Limb (tissue), 2 donors: ENCODE data around the gene KHDRBS2.

Experiments used
- DNase-seq, 2 donors: peaks; one replicate each; pipeline ENCODE4 v3.0.0-alpha.2; 2016; ENCODE audit errors: extremely low spot score in 2 of 2

KHDRBS2 gene

DNA sequence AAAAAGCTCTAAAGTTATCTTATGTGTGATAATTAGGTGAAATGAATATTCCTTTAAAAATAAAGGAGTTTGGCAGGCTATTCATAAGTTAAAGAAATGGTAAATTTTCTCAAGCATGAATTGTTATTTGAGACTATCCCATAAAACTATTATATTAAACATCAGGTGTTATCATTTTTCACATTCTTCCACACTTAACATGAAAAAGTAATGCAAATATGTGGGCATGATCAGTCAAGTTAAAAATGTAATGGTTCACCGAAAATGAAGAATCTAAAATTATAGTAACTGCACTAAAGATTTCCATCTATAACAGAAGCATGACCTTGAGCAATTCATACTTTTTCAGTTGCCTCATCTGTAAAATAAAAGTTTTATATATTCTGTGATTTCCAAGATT, 110.8 kb downstream of the KHDRBS2 start:
- no peak for DNase-seq

DNA sequence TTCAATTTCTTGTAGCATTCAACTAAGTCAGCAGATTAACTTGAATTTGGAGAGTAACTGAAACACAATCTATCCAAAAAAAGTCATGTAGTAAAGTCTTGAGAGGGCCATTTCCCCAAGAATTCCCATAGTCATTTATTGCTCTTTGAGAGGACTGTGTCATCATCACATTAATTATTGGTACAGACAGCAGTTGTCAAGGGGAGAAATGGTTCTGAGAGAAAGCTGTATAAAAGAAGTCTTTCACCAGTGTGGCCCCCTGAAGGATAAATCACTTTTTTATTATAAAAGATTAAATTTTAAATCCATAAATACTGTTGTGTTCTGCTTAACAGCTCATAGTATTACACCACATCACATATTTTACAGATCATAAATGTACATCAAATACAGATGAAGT, 111.5 kb downstream of the KHDRBS2 start:
- no peak for DNase-seq

DNA sequence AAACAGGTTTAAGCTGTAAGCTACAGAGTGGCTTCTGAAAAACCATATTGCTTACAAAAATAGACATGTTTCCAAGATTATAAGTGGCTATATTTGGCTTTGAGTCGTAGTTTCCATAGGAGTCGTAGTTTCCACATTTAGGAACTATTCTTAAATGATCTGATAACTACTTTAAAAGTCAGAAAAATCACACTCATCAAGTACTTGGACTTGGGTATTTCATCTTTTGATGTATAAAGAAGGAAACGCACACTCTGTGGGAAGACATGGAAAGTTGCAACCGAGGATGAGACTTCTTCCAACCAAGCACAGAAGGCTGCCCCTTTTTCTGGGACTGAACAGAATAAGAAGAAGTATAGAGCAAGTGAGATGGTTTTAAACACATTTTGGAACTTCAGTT, 118.3 kb downstream of the KHDRBS2 start:
- DNase-seq, result peak in 1 of 2 donors; percentile 23

- no peak for DNase-seq
Observed at GRCh38 chr6:62162858-62163257, 123.2 kb downstream of the KHDRBS2 start.

- DNase-seq, result no peak
Observed at GRCh38 chr6:62152796-62153195, 133.2 kb downstream of the KHDRBS2 start.

GRCh38 chr6:62150048-62150663, 135.9 kb downstream of the KHDRBS2 start:
- peak in 1 of 2 donors; percentile 49 for DNase-seq

DNA sequence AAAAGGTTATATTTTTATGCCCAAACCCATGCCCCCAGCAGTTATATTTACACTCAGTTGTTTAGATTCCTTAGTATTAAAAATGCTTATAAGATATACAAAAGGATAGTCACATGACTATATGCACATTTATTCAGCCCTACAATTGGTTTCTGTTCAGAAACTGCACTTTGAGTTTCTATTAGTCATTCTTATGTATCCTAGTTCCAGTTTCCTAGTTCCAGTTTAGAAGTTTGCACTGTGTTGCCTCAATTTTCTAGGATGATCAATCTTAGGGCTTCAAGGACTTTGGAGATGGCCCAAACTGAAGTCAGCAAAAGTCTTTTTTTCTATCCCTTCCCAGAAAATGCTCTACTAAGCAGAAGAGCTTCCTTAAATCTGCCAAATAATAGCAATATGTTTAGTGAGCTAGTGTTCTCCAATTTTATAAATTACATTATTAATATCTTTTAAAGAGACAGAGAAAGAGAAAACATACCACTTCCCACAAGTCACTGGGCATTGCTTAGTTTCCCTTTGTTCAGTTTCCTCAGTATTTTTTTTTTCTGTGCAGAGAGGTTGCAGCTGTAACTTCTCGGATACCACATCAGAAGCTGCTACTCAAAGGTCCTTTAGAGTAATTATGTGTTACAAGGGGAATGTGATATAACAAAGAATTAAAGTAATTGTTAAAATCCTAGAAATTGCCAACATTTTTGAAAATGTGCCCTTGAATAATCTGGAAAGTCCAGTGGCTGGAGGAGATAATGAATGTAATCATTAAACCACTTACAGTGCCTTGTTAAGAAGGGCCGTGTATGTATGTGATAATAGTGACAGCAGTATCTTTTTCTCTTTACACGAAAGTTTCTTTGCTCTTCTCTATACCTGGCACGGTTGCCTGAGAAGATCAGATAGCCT, 138.8 kb downstream of the KHDRBS2 start:
- DNase-seq, result no peak

DNA sequence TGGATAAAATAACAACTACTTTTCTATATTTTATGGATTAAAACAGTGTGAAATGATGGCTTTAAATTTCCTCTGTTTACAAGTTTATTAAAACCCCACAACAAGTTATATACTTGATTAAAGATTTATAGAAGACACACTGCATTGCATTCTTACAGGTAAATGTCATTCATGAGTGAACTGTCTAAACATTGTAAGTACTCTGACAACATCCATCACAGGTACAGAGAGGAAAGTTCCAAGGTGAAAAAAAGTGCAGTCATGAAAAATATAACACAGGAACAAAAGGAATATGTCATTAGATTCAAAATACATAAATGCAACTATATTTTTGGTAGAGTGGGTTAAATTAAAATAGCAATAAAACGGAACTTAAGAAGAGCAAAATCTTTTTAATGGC, 156.9 kb downstream of the KHDRBS2 start:
- DNase-seq, result no peak

- DNase-seq, result no peak
Observed at GRCh38 chr6:62119401-62119800, 166.6 kb downstream of the KHDRBS2 start.

DNA sequence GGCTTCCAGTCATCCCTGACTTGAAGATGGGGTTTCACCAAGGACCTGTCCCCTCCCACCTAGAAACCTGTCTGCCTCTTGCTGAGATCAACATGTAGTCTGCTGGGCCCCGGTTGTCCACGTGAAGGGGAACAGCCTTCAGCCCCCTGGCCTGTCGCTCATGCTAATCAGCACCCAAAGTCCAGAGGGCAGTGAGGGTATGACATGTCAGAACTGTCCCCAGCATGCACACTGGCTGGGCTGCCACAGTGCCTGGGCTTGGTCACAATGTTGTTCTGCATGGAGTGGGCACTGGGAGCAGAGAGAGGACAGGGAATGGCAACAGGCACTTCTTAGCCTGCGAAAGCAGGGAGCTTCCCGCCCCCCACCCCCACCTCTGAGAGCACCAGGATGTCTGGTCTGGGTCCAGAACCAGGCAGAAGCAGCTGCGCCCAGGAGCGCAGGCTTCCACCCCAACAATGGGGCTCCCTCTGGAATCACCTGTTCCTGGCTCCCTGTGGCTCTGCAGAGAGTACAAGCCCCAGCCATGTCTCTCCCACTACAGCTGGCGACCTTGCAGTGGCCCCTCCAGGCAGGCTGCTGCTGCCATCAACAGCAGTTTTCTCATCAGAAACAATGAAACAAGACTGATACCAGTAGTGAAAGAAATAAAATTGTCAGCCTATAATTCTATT, 182.7 kb downstream of the KHDRBS2 start:
- no peak for DNase-seq

DNA sequence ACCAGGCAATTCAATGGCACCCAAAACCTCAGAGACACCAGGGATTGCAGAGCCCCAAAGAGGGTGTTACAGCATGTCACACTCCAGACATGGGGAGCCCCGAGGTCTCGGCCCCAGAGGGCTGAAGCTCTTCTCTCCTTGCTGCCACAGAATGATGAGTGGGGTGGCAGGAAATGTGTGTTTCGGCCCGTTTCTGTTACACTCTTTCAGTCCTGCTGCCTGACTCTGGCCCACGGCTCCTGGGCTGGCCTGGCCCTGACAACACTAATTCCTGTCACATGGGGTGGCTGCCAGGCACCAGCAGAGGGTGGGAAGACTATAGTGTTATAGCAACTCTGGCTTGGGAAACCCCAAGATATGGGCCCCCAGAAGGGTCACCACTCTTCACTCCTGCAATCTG, 183.6 kb downstream of the KHDRBS2 start:
- DNase-seq, result no peak

- no peak for DNase-seq
Observed at GRCh38 chr6:62090442-62091229, 195.4 kb downstream of the KHDRBS2 start.

DNA sequence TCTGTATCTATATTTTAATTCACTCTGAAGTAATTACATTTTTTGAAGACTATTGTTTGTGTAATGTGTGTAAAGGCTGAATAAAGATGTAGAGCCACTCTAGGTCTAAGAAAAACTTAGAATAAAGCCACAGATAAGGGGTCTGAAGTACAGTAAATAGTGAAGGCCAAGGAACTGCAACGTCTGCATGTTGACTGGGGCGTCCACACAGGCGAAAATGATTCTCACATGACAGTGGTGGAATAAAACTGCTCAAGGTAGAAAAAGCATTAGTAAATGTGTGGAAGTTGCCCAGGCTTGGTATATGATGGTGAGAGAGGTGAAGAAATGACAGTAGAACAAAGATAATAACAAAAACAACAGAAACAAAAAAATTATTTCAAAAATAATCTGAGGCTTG, 196.2 kb downstream of the KHDRBS2 start:
- no peak for DNase-seq

- DNase-seq, result no peak
Observed at GRCh38 chr6:62086047-62086446, 200.0 kb downstream of the KHDRBS2 start.

- no peak for DNase-seq
Observed at GRCh38 chr6:62075869-62076268, 210.2 kb downstream of the KHDRBS2 start.

DNA sequence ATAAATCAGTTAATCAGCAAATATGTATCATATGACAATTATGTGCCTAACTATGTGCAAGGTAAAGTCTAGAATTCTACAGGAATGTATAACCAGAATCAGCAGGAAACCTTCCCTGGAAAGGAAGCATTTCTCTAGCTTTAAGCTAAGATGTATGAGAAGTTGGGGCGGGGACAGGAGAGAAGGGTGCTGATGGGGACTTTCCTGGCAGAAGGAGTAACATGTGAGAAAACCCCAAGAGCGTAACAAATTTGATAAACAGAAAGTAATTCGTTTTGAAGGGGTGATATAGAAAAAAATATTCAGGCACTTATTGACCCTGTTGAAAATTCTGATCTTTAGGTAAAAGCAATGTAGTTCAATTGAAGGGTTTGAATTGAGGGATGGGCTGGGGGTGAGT, 226.1 kb downstream of the KHDRBS2 start:
- no peak for DNase-seq

GRCh38 chr6:62057300-62057699, 228.7 kb downstream of the KHDRBS2 start:
- DNase-seq, result no peak

DNA sequence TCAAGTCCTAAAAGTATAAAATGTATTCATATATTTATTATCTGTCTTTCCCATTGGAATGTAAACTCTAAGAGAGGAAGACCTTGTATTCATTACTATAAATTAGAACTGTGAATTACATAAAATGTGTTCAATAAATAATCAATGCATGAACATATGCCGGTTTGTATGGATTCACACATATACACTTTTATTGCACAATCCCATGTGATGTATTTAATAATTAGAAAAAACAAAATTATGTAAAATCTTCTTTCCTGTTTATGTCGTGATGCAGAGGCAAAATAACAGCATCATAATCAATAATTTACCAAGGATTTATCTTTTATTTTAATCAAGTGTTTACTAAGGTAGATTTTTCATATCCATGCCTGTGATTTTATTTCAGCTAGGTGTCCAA, 240.5 kb downstream of the KHDRBS2 start:
- DNase-seq, result no peak

DNA sequence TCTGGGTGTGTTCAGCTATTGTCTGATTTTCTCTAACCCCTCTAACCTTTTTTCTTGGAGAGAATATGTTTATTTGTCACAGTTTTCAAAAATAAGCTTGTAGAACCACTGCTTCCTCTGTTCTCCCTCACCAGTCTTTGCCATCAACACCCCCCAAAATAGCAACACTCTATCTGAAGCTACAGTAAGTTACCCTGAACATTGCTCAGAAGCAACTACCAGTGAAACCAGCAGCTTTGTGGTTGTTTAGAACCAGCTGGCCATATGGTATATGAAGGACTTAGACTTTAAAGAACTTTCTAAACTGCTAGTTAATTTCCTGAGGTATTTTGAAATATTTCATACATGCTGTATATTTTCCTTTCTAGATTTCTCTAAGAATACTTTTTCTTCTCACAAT, 242.9 kb downstream of the KHDRBS2 start:
- DNase-seq, result no peak

- DNase-seq, result no peak
Observed at GRCh38 chr6:62042429-62042828, 243.6 kb downstream of the KHDRBS2 start.

- no peak for DNase-seq
Observed at GRCh38 chr6:62039605-62040004, 246.4 kb downstream of the KHDRBS2 start.

- DNase-seq, result no peak
Observed at GRCh38 chr6:62037445-62037844, 248.6 kb downstream of the KHDRBS2 start.
